HG02763 (cell line): Measurements from ENCODE around the gene LTB.

ENCODE experiments used
- ATAC-seq: cut with Tn5 transposase; IDR thresholded peaks from one replicate; pipeline ENCODE4 v1.9.1; 2021; ENCODE audit warnings: mild to moderate bottlenecking, moderate library complexity; ENCODE audit not compliant: unreplicated experiment

The LTB gene

DNA sequence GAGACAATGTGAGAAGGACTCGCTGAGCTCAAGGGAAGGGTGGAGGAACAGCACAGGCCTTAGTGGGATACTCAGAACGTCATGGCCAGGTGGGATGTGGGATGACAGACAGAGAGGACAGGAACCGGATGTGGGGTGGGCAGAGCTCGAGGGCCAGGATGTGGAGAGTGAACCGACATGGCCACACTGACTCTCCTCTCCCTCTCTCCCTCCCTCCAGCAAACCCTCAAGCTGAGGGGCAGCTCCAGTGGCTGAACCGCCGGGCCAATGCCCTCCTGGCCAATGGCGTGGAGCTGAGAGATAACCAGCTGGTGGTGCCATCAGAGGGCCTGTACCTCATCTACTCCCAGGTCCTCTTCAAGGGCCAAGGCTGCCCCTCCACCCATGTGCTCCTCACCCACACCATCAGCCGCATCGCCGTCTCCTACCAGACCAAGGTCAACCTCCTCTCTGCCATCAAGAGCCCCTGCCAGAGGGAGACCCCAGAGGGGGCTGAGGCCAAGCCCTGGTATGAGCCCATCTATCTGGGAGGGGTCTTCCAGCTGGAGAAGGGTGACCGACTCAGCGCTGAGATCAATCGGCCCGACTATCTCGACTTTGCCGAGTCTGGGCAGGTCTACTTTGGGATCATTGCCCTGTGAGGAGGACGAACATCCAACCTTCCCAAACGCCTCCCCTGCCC is 5.2 kb downstream of the LTB start:
- no peak for ATAC-seq

- no peak for ATAC-seq
Measured at GRCh38 chr6:31575952-31576685, 6.1 kb downstream of the LTB start.

DNA sequence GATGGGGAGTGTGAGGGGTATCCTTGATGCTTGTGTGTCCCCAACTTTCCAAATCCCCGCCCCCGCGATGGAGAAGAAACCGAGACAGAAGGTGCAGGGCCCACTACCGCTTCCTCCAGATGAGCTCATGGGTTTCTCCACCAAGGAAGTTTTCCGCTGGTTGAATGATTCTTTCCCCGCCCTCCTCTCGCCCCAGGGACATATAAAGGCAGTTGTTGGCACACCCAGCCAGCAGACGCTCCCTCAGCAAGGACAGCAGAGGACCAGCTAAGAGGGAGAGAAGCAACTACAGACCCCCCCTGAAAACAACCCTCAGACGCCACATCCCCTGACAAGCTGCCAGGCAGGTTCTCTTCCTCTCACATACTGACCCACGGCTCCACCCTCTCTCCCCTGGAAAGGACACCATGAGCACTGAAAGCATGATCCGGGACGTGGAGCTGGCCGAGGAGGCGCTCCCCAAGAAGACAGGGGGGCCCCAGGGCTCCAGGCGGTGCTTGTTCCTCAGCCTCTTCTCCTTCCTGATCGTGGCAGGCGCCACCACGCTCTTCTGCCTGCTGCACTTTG is 6.8 kb downstream of the LTB start, which contains the start of gene TNF:
TSS of gene TNF (plus strand) at position 231 of the 567 bp plus-strand sequence. CDS start at position 408, 177 bp downstream.
- ATAC-seq: no peak

DNA sequence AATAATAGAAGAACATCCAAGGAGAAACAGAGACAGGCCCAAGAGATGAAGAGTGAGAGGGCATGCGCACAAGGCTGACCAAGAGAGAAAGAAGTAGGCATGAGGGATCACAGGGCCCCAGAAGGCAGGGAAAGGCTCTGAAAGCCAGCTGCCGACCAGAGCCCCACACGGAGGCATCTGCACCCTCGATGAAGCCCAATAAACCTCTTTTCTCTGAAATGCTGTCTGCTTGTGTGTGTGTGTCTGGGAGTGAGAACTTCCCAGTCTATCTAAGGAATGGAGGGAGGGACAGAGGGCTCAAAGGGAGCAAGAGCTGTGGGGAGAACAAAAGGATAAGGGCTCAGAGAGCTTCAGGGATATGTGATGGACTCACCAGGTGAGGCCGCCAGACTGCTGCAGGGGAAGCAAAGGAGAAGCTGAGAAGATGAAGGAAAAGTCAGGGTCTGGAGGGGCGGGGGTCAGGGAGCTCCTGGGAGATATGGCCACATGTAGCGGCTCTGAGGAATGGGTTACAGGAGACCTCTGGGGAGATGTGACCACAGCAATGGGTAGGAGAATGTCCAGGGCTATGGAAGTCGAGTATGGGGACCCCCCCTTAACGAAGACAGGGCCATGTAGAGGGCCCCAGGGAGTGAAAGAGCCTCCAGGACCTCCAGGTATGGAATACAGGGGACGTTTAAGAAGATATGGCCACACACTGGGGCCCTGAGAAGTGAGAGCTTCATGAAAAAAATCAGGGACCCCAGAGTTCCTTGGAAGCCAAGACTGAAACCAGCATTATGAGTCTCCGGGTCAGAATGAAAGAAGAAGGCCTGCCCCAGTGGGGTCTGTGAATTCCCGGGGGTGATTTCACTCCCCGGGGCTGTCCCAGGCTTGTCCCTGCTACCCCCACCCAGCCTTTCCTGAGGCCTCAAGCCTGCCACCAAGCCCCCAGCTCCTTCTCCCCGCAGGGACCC is 7.8 kb downstream of the LTB start:
- ATAC-seq: no peak

GRCh38 chr6:31573239-31574105 is 8.8 kb downstream of the LTB start:
- no peak for ATAC-seq

- peak; percentile 41 for ATAC-seq
Measured at GRCh38 chr6:31572041-31572911, 9.9 kb downstream of the LTB start, which contains the start of gene LTA. Gene LTA (plus strand): TSS chr6:31572289. CDS start chr6:31572743, 454 bp downstream.

- no peak for ATAC-seq
Measured at GRCh38 chr6:31569861-31570536, 12.2 kb downstream of the LTB start.

GRCh38 chr6:31568537-31568961 is 13.7 kb downstream of the LTB start:
- ATAC-seq: peak; percentile 61

- no peak for ATAC-seq
Measured at GRCh38 chr6:31567531-31568370, 14.5 kb downstream of the LTB start.

DNA sequence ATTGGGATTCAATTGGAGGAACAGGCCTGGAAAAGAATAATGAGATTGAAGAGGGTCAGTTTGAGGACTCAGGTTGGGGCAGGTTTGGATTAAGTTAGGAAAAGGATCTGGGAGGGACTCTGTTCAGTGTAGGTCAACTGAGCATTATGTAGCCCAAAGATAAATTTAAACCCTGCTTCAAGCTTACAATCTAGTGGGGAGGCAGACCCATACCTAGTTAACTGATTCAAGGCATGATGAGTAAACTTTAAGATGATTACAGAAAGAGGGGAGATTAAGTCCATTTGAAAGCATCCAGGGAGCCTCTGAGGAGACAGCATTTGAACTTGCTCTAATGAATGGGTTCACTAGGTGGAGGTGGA is 21.5 kb downstream of the LTB start:
- ATAC-seq: no peak

DNA sequence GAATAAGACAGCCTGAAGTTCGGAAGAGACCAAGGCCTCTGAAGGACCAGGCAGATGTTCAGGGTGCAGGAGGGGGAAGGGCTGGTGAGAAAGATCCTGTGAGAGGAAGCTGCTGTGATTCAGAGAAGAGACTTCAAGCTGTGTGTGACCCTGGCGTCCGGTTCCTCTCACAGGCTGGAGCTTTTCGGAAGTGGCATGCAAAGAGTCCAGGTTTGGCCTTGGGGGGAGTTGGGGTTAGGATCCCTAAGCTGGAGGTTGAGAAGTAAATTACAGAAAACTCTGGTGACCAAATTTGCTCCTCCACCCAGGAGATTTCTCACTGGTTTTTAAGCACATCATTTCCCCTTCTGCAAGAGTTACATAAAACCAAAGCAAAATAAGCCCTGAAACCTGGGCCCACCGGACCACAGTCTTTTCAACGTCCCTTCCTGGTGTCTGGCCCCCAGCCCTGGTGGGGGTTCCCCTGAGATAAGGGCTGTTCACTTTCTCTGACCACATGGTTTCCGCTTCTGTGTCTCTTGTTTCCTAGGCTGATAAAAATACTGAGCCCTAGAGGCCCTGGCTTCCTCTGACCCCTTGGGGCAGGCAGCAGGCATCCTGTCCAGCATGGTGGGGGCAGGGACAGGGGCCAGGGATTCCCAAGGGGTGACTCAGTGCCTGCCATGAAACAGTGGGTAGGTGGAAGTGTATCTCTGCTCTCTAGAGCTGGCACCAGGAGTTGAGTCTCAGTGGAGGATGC is 22.1 kb downstream of the LTB start:
- peak; percentile 69 for ATAC-seq

GRCh38 chr6:31559606-31559957 is 22.6 kb downstream of the LTB start:
- no peak for ATAC-seq

- ATAC-seq: no peak
Measured at GRCh38 chr6:31558631-31559500, 23.4 kb downstream of the LTB start.

DNA sequence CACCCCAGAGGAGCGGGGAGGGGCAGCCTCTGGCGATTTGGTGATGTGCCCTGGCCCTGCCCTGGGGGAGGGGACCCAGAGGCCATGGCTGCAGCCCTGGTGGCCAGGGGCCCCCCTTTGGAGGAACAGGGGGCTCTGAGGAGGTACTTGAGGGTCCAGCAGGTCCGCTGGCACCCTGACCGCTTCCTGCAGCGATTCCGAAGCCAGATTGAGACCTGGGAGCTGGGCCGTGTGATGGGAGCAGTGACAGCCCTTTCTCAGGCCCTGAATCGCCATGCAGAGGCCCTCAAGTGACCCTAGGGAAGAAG is 24.0 kb downstream of the LTB start:
- ATAC-seq: no peak

- no peak for ATAC-seq
Measured at GRCh38 chr6:31557443-31558317, 24.5 kb downstream of the LTB start.
